Measurements from ENCODE around the gene MOV10. TPM values are rescaled to one million over a fixed set of nuclear protein-coding genes. Genes with fewer than 3 reads are reported as not detected.

The MOV10 gene
- total RNA-seq, 1 donor from 2014 or later: 47.5 TPM

DNA sequence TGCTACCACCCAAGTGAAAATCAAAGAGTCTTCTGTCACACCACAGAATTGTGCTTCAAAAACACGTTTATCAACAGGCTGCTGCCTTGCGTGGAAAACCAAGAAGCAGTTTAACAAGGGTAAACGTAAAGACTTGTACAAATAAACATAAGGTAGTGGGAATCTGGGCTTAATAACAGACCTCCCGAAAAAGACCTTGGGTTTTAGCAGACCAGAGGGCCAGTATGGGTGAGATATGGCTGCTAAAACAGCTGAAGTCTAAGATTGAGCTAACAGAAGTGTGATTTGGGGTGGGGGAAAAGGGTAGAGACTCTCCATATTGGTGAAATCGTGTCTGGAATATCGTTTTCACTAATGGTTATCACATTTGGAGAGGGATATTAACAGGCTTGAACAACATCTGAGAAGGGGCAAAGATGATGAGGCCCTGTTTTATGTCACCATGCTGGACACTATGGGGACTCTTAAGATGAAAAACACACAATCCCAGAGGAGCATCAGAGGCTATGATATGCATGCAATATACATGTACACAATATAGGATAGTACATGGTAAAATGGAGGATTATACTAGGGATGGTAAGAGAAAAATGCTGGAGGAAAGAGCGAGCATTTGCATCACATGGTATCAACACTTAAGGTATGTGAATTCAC lies 1.4 kb downstream of the MOV10 start:
- Histone ChIP-seq H3K79me2 (ENCODE audit: low read depth) (peaks cover 49% of the 10 kb centered on the region), H3K4me3 (peak overlapping the region; percentile 81), H3K4me1 (peaks cover 32% of the 10 kb centered on the region), H3K4me2 (peak overlapping the region; percentile 94), H2AFZ (replicated peaks) (peak overlapping the region; percentile 93), H3F3A (ENCODE audit: low read depth) (peaks cover 38% of the 10 kb centered on the region), H3K9me3 (ENCODE audit: low read depth) (no peaks in the 10 kb centered on the region), H4K20me1 (ENCODE audit: low read depth) (peaks cover 18% of the 10 kb centered on the region), H3K36me3 (peaks cover 2% of the 10 kb centered on the region), H3K9ac (peak overlapping the region; percentile 66), H3K27ac (no peak overlapping the region), H3K27me3 (no peaks in the 10 kb centered on the region)
- DNase-seq (ENCODE audit: low spot score): no peak
- H3K27me3 Mint-ChIP-seq (ENCODE audit: insufficient read depth, low read depth): peaks cover 3% of the 10 kb centered on the region
- H3K36me3 Mint-ChIP-seq: peaks cover 33% of the 10 kb centered on the region
- H3K27ac Mint-ChIP-seq: no peak overlapping the region
- H3K9me3 Mint-ChIP-seq: peaks cover 11% of the 10 kb centered on the region
- TF ChIP-seq, protein P1, sequence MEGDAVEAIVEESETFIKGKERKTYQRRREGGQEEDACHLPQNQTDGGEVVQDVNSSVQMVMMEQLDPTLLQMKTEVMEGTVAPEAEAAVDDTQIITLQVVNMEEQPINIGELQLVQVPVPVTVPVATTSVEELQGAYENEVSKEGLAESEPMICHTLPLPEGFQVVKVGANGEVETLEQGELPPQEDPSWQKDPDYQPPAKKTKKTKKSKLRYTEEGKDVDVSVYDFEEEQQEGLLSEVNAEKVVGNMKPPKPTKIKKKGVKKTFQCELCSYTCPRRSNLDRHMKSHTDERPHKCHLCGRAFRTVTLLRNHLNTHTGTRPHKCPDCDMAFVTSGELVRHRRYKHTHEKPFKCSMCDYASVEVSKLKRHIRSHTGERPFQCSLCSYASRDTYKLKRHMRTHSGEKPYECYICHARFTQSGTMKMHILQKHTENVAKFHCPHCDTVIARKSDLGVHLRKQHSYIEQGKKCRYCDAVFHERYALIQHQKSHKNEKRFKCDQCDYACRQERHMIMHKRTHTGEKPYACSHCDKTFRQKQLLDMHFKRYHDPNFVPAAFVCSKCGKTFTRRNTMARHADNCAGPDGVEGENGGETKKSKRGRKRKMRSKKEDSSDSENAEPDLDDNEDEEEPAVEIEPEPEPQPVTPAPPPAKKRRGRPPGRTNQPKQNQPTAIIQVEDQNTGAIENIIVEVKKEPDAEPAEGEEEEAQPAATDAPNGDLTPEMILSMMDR (IDR thresholded peaks at IDR 0.05): no peak
- TF ChIP-seq EZH2phosphoT487 (IDR thresholded peaks at IDR 0.05): no peak
- H3K4me1 Mint-ChIP-seq: peaks cover 33% of the 10 kb centered on the region
- H3K4me3 Mint-ChIP-seq: peak overlapping the region; percentile 87

DNA sequence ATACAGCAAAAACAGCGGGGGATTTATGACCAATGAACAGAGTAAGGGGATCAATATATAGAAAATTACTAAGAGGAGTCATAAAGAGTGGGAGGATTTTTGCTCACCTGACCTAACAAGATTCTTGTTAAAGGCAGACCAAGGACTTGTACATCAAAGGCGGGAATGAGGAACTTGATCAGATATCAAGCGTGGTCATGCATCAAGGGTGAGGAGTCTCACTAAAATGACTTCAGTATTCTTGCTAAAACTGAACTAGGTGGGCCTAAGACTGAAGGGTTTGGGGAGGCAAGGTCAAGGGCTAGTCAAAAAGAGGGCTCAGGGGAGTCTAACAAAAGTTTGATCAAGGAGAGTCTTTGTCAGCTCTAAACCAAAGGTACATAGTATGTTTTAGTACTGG lies 2.1 kb downstream of the MOV10 start:
- no peak for DNase-seq (ENCODE audit: low spot score)
- peaks cover 12% of the 10 kb centered on the region for H3K9me3 Mint-ChIP-seq
- peaks cover 33% of the 10 kb centered on the region for H3K4me1 Mint-ChIP-seq
- H3K27ac ChIP-seq: no peak overlapping the region
- H3K27ac Mint-ChIP-seq: no peak overlapping the region
- no peak overlapping the region for H2AFZ ChIP-seq (replicated peaks)
- peaks cover 32% of the 10 kb centered on the region for H3K4me1 ChIP-seq
- H3K4me2 ChIP-seq: peak overlapping the region; percentile 94
- H3K4me3 Mint-ChIP-seq: peak overlapping the region; percentile 87
- H3K36me3 ChIP-seq: no peaks in the 10 kb centered on the region
- H3F3A ChIP-seq (ENCODE audit: low read depth): peaks cover 37% of the 10 kb centered on the region
- peaks cover 3% of the 10 kb centered on the region for H3K27me3 Mint-ChIP-seq (ENCODE audit: insufficient read depth, low read depth)
- peak overlapping the region; percentile 81 for H3K4me3 ChIP-seq
- peaks cover 49% of the 10 kb centered on the region for H3K79me2 ChIP-seq (ENCODE audit: low read depth)
- no peak overlapping the region for H3K9ac ChIP-seq
- H3K27me3 ChIP-seq: no peaks in the 10 kb centered on the region
- peaks cover 18% of the 10 kb centered on the region for H4K20me1 ChIP-seq (ENCODE audit: low read depth)
- TF ChIP-seq EZH2 (IDR thresholded peaks at IDR 0.05) (no peak), EZH2phosphoT487 (IDR thresholded peaks at IDR 0.05) (no peak)
- TF ChIP-seq, protein P1 (IDR thresholded peaks at IDR 0.05): no peak
- no peaks in the 10 kb centered on the region for H3K9me3 ChIP-seq (ENCODE audit: low read depth)
- H3K36me3 Mint-ChIP-seq: peaks cover 31% of the 10 kb centered on the region

DNA sequence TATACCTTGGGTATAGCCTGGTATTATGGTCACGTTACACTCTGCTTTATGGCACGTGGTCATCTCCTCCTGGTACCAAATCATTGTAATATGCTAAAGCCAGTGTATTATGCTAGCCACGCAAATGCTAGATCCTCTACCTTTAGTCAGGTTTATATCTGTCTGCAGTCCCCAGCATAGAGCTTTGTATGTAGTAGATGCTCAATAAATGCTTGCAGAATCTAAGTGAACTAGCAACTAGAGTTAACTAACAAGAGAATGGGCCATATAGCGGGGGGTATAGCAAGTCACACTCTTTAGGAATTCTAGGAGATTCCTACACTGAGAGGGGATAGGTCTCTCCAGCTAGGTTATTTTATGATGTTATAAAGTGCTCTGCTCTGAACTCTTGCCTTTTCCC lies 3.0 kb downstream of the MOV10 start:
- H2AFZ ChIP-seq (replicated peaks): no peak overlapping the region
- Mint-ChIP-seq H3K9me3 (peaks cover 12% of the 10 kb centered on the region), H3K27ac (no peak overlapping the region), H3K27me3 (ENCODE audit: insufficient read depth, low read depth) (peaks cover 3% of the 10 kb centered on the region), H3K36me3 (peaks cover 33% of the 10 kb centered on the region), H3K4me3 (no peak overlapping the region), H3K4me1 (peaks cover 33% of the 10 kb centered on the region)
- TF ChIP-seq, protein P1 (IDR thresholded peaks at IDR 0.05): no peak
- TF ChIP-seq EZH2 (IDR thresholded peaks at IDR 0.05): no peak
- TF ChIP-seq EZH2phosphoT487 (IDR thresholded peaks at IDR 0.05): no peak
- no peak overlapping the region for H3K4me3 ChIP-seq
- no peak overlapping the region for H3K9ac ChIP-seq
- H3K4me1 ChIP-seq: peaks cover 32% of the 10 kb centered on the region
- H3K79me2 ChIP-seq (ENCODE audit: low read depth): peaks cover 54% of the 10 kb centered on the region
- no peak overlapping the region for H3K27ac ChIP-seq
- no peaks in the 10 kb centered on the region for H3K9me3 ChIP-seq (ENCODE audit: low read depth)
- H3K4me2 ChIP-seq: no peak overlapping the region
- DNase-seq (ENCODE audit: low spot score): no peak
- no peaks in the 10 kb centered on the region for H3K27me3 ChIP-seq
- no peaks in the 10 kb centered on the region for H3K36me3 ChIP-seq
- H4K20me1 ChIP-seq (ENCODE audit: low read depth): peaks cover 18% of the 10 kb centered on the region
- peaks cover 28% of the 10 kb centered on the region for H3F3A ChIP-seq (ENCODE audit: low read depth)
